ENCODE data around the gene HDLBP. TPM values are rescaled to one million over a fixed set of nuclear protein-coding genes. Genes with fewer than 3 reads are reported as not detected.
"Not testable (repeated sequence)": the region's sequence is repeated elsewhere in the genome, so short reads cannot be mapped to it uniquely, and the experiment has no call there.

HDLBP gene
- total RNA-seq, 1 donor from 2014 or later, result 270 TPM

GRCh38 chr2:241308832-241309500, 6.5 kb downstream of the HDLBP start:
- no peak overlapping the region for H3K4me3 Mint-ChIP-seq
- intact Hi-C loops (cut with micrococcal nuclease), result no loop called here
- H3K4me1 Mint-ChIP-seq (ENCODE audit: low read depth), result peaks cover 68% of the 10 kb centered on the region
- H3K27me3 Mint-ChIP-seq (ENCODE audit: insufficient read depth), result no peaks in the 10 kb centered on the region
- peaks cover 22% of the 10 kb centered on the region for H3K36me3 Mint-ChIP-seq (ENCODE audit: low read depth)
- H3K9me3 Mint-ChIP-seq, result no peaks in the 10 kb centered on the region
- DNase-seq (ENCODE audit: low spot score), result no peak
- H3K27ac Mint-ChIP-seq, result peak overlapping the region; percentile 6

- Mint-ChIP-seq H3K4me3 (no peak overlapping the region), H3K36me3 (ENCODE audit: low read depth) (peaks cover 19% of the 10 kb centered on the region), H3K27ac (no peak overlapping the region), H3K27me3 (ENCODE audit: insufficient read depth) (no peaks in the 10 kb centered on the region), H3K4me1 (ENCODE audit: low read depth) (peaks cover 68% of the 10 kb centered on the region), H3K9me3 (no peaks in the 10 kb centered on the region)
- no peak for DNase-seq (ENCODE audit: low spot score)
- intact Hi-C loops (cut with micrococcal nuclease), result no loop called here
Observed at GRCh38 chr2:241308267-241308666, 7.2 kb downstream of the HDLBP start.

GRCh38 chr2:241307055-241307454, 8.4 kb downstream of the HDLBP start:
- Mint-ChIP-seq H3K27ac (no peak overlapping the region), H3K4me3 (no peak overlapping the region), H3K9me3 (no peaks in the 10 kb centered on the region), H3K4me1 (ENCODE audit: low read depth) (peaks cover 65% of the 10 kb centered on the region), H3K36me3 (ENCODE audit: low read depth) (peaks cover 16% of the 10 kb centered on the region), H3K27me3 (ENCODE audit: insufficient read depth) (no peaks in the 10 kb centered on the region)
- DNase-seq (ENCODE audit: low spot score), result no peak
- intact Hi-C loops (cut with micrococcal nuclease), result no loop called here

- Mint-ChIP-seq H3K4me3 (no peak overlapping the region), H3K36me3 (ENCODE audit: low read depth) (peaks cover 4% of the 10 kb centered on the region), H3K4me1 (ENCODE audit: low read depth) (peaks cover 47% of the 10 kb centered on the region), H3K27me3 (ENCODE audit: insufficient read depth) (no peaks in the 10 kb centered on the region), H3K27ac (no peak overlapping the region), H3K9me3 (no peaks in the 10 kb centered on the region)
- intact Hi-C loops (cut with micrococcal nuclease), result no loop called here
- DNase-seq (ENCODE audit: low spot score), result no peak
Observed at GRCh38 chr2:241304039-241304670, 11.3 kb downstream of the HDLBP start.

GRCh38 chr2:241302759-241303651, 12.5 kb downstream of the HDLBP start:
- DNase-seq (ENCODE audit: low spot score), result no peak
- H3K4me3 Mint-ChIP-seq, result no peak overlapping the region
- H3K4me1 Mint-ChIP-seq (ENCODE audit: low read depth), result peaks cover 52% of the 10 kb centered on the region
- peaks cover 1% of the 10 kb centered on the region for H3K36me3 Mint-ChIP-seq (ENCODE audit: low read depth)
- no peaks in the 10 kb centered on the region for H3K9me3 Mint-ChIP-seq
- intact Hi-C loops (cut with micrococcal nuclease), result no loop called here
- H3K27me3 Mint-ChIP-seq (ENCODE audit: insufficient read depth), result no peaks in the 10 kb centered on the region
- H3K27ac Mint-ChIP-seq, result no peak overlapping the region

GRCh38 chr2:241302083-241302482, 13.4 kb downstream of the HDLBP start:
- intact Hi-C loops (cut with micrococcal nuclease), result no loop called here
- Mint-ChIP-seq H3K4me1 (ENCODE audit: low read depth) (peaks cover 52% of the 10 kb centered on the region), H3K27ac (no peak overlapping the region), H3K4me3 (no peak overlapping the region), H3K9me3 (no peaks in the 10 kb centered on the region), H3K27me3 (ENCODE audit: insufficient read depth) (no peaks in the 10 kb centered on the region), H3K36me3 (ENCODE audit: low read depth) (peaks cover 4% of the 10 kb centered on the region)
- no peak for DNase-seq (ENCODE audit: low spot score)

GRCh38 chr2:241300000-241300399, 15.5 kb downstream of the HDLBP start:
- Mint-ChIP-seq H3K9me3 (no peaks in the 10 kb centered on the region), H3K4me1 (ENCODE audit: low read depth) (peaks cover 56% of the 10 kb centered on the region), H3K4me3 (peak overlapping the region; percentile 17), H3K36me3 (ENCODE audit: low read depth) (peaks cover 8% of the 10 kb centered on the region), H3K27me3 (ENCODE audit: insufficient read depth) (no peaks in the 10 kb centered on the region), H3K27ac (no peak overlapping the region)
- intact Hi-C loops (cut with micrococcal nuclease), result no loop called here
- DNase-seq (ENCODE audit: low spot score), result no peak

- peak overlapping the region; percentile 54 for H3K4me3 Mint-ChIP-seq
- H3K27me3 Mint-ChIP-seq (ENCODE audit: insufficient read depth), result no peaks in the 10 kb centered on the region
- H3K36me3 Mint-ChIP-seq (ENCODE audit: low read depth), result peaks cover 8% of the 10 kb centered on the region
- DNase-seq (ENCODE audit: low spot score), result no peak
- intact Hi-C loops (cut with micrococcal nuclease), result no loop called here
- peaks cover 43% of the 10 kb centered on the region for H3K4me1 Mint-ChIP-seq (ENCODE audit: low read depth)
- peak overlapping the region; percentile 32 for H3K27ac Mint-ChIP-seq
- no peaks in the 10 kb centered on the region for H3K9me3 Mint-ChIP-seq
Observed at GRCh38 chr2:241298673-241299072, 16.8 kb downstream of the HDLBP start.

- intact Hi-C loops (cut with micrococcal nuclease), result no loop called here
- no peaks in the 10 kb centered on the region for H3K27me3 Mint-ChIP-seq (ENCODE audit: insufficient read depth)
- no peak for DNase-seq (ENCODE audit: low spot score)
- H3K4me1 Mint-ChIP-seq (ENCODE audit: low read depth), result peaks cover 42% of the 10 kb centered on the region
- H3K9me3 Mint-ChIP-seq, result no peaks in the 10 kb centered on the region
- H3K36me3 Mint-ChIP-seq (ENCODE audit: low read depth), result peaks cover 8% of the 10 kb centered on the region
- H3K4me3 Mint-ChIP-seq, result no peak overlapping the region
- H3K27ac Mint-ChIP-seq, result no peak overlapping the region
Observed at GRCh38 chr2:241296767-241297166, 18.7 kb downstream of the HDLBP start.

- no peak overlapping the region for H3K27ac Mint-ChIP-seq
- H3K4me3 Mint-ChIP-seq, result no peak overlapping the region
- H3K9me3 Mint-ChIP-seq, result no peaks in the 10 kb centered on the region
- H3K4me1 Mint-ChIP-seq (ENCODE audit: low read depth), result peaks cover 49% of the 10 kb centered on the region
- H3K36me3 Mint-ChIP-seq (ENCODE audit: low read depth), result peaks cover 11% of the 10 kb centered on the region
- intact Hi-C loops (cut with micrococcal nuclease), result no loop called here
- H3K27me3 Mint-ChIP-seq (ENCODE audit: insufficient read depth), result no peaks in the 10 kb centered on the region
- DNase-seq (ENCODE audit: low spot score), result no peak
Observed at GRCh38 chr2:241295326-241296095, 20.0 kb downstream of the HDLBP start.

- DNase-seq (ENCODE audit: low spot score); H3K27ac Mint-ChIP-seq; H3K4me3 Mint-ChIP-seq; intact Hi-C loops (cut with micrococcal nuclease); H3K9me3 Mint-ChIP-seq; H3K27me3 Mint-ChIP-seq (ENCODE audit: insufficient read depth): not testable (repeated sequence)
- Mint-ChIP-seq H3K4me1 (ENCODE audit: low read depth) (peaks cover 49% of the 10 kb centered on the region), H3K36me3 (ENCODE audit: low read depth) (peaks cover 22% of the 10 kb centered on the region)
Observed at GRCh38 chr2:241293378-241293797, 22.1 kb downstream of the HDLBP start.

GRCh38 chr2:241291977-241292376, 23.5 kb downstream of the HDLBP start:
- DNase-seq (ENCODE audit: low spot score), result no peak
- Mint-ChIP-seq H3K27me3 (ENCODE audit: insufficient read depth) (no peaks in the 10 kb centered on the region), H3K27ac (no peak overlapping the region), H3K4me3 (no peak overlapping the region), H3K9me3 (no peaks in the 10 kb centered on the region), H3K36me3 (ENCODE audit: low read depth) (peaks cover 22% of the 10 kb centered on the region), H3K4me1 (ENCODE audit: low read depth) (peaks cover 56% of the 10 kb centered on the region)
- intact Hi-C loops (cut with micrococcal nuclease), result no loop called here

All from activated T-helper 1 cell treated with anti-CD3 and anti-CD28 coated beads, Interleukin-12 subunit alpha, Interleukin-12 subunit beta, Interleukin-2, Interleukin-4 antibody, amounts not matched to agents 30 ng/mL and 10 ng/mL and 1 ng/mL, durations not matched to agents 14 hours and 24 hours and 36 hours (primary cell).